ENCODE data around the gene RPGRIP1L. TPM values are rescaled to one million over a fixed set of nuclear protein-coding genes. Genes with fewer than 3 reads are reported as not detected.

The RPGRIP1L gene
- total and polyA plus RNA-seq, 9 of the 15 experiments (the other 6 are each of a cell fraction or from before 2014, with no cell fraction given), result 3.2 to 7.7 (median 5.8) TPM

DNA sequence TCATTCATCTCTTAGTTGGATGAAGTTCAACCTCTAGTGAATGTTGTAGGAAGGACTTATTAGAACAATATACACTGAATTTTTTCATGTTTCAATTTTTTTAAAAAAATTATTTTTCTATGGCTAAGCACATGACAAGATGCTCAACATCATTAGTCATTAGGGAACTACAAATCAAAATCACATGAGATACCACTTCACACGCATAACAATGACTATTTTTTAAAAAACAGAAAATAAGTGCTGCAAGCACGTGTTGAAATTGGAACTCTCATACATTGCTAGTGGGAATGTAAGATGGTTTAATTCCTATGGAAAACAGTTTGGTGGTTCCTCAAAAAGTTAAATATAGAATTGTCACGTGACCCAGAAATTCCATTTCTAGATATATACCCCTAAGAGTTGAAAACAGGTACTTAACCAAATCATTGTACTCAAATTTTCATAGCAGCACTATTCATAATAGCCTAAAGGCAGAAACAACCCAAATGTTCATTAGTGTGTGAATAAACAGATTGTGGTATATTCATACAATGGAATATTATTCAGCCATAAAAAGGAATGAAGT, 115.5 kb downstream of the RPGRIP1L start (continued):
- TF ChIP-seq, protein P1, sequence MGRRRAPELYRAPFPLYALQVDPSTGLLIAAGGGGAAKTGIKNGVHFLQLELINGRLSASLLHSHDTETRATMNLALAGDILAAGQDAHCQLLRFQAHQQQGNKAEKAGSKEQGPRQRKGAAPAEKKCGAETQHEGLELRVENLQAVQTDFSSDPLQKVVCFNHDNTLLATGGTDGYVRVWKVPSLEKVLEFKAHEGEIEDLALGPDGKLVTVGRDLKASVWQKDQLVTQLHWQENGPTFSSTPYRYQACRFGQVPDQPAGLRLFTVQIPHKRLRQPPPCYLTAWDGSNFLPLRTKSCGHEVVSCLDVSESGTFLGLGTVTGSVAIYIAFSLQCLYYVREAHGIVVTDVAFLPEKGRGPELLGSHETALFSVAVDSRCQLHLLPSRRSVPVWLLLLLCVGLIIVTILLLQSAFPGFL (CRISPR knock-in tag; IDR thresholded peaks at IDR 0.05), result no peak
- TF ChIP-seq ZNF584 (CRISPR knock-in tag; IDR thresholded peaks at IDR 0.05; ENCODE audit: low read depth) (no peak), RAD51 (IDR thresholded peaks at IDR 0.05; ENCODE audit: borderline replicate concordance, low read depth) (peak; percentile 60; the same call in 1 of the 2 replicates), CCAR2 (IDR thresholded peaks at IDR 0.05; ENCODE audit: low read depth, low read length) (no peak)

- BruUV-seq (replicated peaks), result no TSS peak
- H3K4me1 ChIP-seq (replicated peaks in 1 of 2; ENCODE audit: control insufficient read depth in 2 of 2, insufficient read depth in 2 of 2, low read length in 2 of 2), result peaks cover 0 to 6% of the 10 kb centered on the region in 2 experiments; a peak in 3 of 5 replicates
- CTCF ChIA-PET (ENCODE audit: low intra/inter-chr PET ratio), result no interaction called here
- H2AFZ ChIP-seq (ENCODE audit: low read depth, low read length), result 0 out of 2 replicates have a peak overlapping the region, but pooled peaks have one; percentile 43
- POLR2A ChIA-PET, result no interaction called here
- ATAC-seq, result no peak
- no peaks in the 10 kb centered on the region for H3K36me3 ChIP-seq (ENCODE audit: control insufficient read depth, insufficient read depth, low read length)
- DNase-seq (ENCODE audit: extremely low read depth in 1 of 4, low spot score in 3 of 4), result no peak
- no peak overlapping the region for H3K9ac ChIP-seq (ENCODE audit: insufficient read depth in 1 of 2, low read depth in 2 of 2, low read length in 2 of 2)
- no peaks in the 10 kb centered on the region for H3K79me2 ChIP-seq (ENCODE audit: control insufficient read depth, insufficient read depth, low read length)
- H3K4me3 ChIP-seq, result no peak overlapping the region
- H3K27me3 ChIP-seq (ENCODE audit: control insufficient read depth in 2 of 2, insufficient read depth in 2 of 2, low read length in 2 of 2), result peaks cover 0 to 12% of the 10 kb centered on the region in 2 experiments; a peak in 2 of 5 replicates
- WGBS (ENCODE audit: insufficient coverage, low coverage, missing lambda C conversion rate), result 10% methylated on average over 2 of the region's 2 CpGs
- no peaks in the 10 kb centered on the region for H3K9me3 ChIP-seq (replicated peaks; ENCODE audit: control insufficient read depth, insufficient read depth, low read depth, low read length)
- no peak for FAIRE-seq
- H3K27ac ChIP-seq (ENCODE audit: extremely low read depth, low read depth, low read length), result no peak overlapping the region
- intact Hi-C loops (cut with micrococcal nuclease) (no loop called here), in situ Hi-C loops (cut with MboI) (no loop called here)
- no peak for TF ChIP-seq ZNF124 (CRISPR knock-in tag; IDR thresholded peaks at IDR 0.05)
- no peaks in the 10 kb centered on the region for H3K9me1 ChIP-seq (ENCODE audit: control insufficient read depth, insufficient read depth, low read length)
- no peak overlapping the region for H3K4me2 ChIP-seq (ENCODE audit: insufficient read depth, low read length)
- H4K20me1 ChIP-seq (replicated peaks; ENCODE audit: control insufficient read depth, insufficient read depth, low read length), result no peaks in the 10 kb centered on the region
Observed at GRCh38 chr16:53583401-53583800, 120.3 kb downstream of the RPGRIP1L start.
